Upper lobe of left lung (tissue), 6 donors: ENCODE results near the gene RAB11FIP3. TPM values are rescaled to one million over a fixed set of nuclear protein-coding genes. Genes with fewer than 3 reads are reported as not detected.

Experiments
- ATAC-seq, 2 donors: fragments of 200-7000 bp; cut with Tn5 transposase; one replicate each; pipeline ENCODE4 v1.9.1; 2022; ENCODE audit warnings: mild to moderate bottlenecking in 2 of 2, moderate library complexity in 2 of 2; ENCODE audit not compliant: low FRiP score in 2 of 2
- DNase-seq, 2 donors: peaks; one replicate each; pipeline ENCODE4 v3.0.0-alpha.2; 2019 to 2020
- H3K27ac ChIP-seq, 4 donors: fragments of 200-600 bp; sonication (generic); one replicate each; pipeline ENCODE4 v1.5.1; 2016 to 2019
- H3K27me3 ChIP-seq, 4 donors: fragments of 200-600 bp; sonication (generic); one replicate each; pipeline ENCODE4 v1.5.1; 2017 to 2019
- H3K36me3 ChIP-seq, 4 donors: fragments of 200-600 bp; sonication (generic); one replicate each; pipeline ENCODE4 v1.5.1; 2016 to 2019
- H3K4me1 ChIP-seq, 4 donors: fragments of 200-600 bp; sonication (generic); one replicate each; pipeline ENCODE4 v1.5.1; 2018 to 2019
- H3K4me3 ChIP-seq, 4 donors: fragments of 200-600 bp; sonication (generic); one replicate each; pipeline ENCODE4 v1.5.1; 2017 to 2019; ENCODE audit warnings: mild to moderate bottlenecking in 2 of 4, moderate library complexity in 1 of 4
- H3K9me3 ChIP-seq, 4 donors: fragments of 200-600 bp; sonication (generic); one replicate each; pipeline ENCODE4 v1.5.1; 2018 to 2019
- EP300 ChIP-seq, 4 donors: sonication (generic); formaldehyde crosslinking; IDR thresholded peaks; one replicate each; pipeline ENCODE4 v1.5.1; 2017; ENCODE audit warnings: antibody characterized with exemption in 4 of 4, control low read depth in 2 of 4
- POLR2A ChIP-seq, 4 donors: fragments of 450-650 bp; IDR thresholded peaks; one replicate each; pipeline ENCODE4 v1.5.1; 2016 to 2017; ENCODE audit warnings: antibody characterized with exemption in 4 of 4, mild to moderate bottlenecking in 2 of 4
- POLR2AphosphoS5 ChIP-seq, 2 donors: sonication (generic); formaldehyde crosslinking; IDR thresholded peaks; one replicate each; pipeline ENCODE4 v1.5.1; 2017; ENCODE audit warnings: antibody characterized with exemption in 2 of 2
- WGBS, 2 donors: methylation state at CpG; one replicate each; pipeline ENCODE4 v1.1.5; 2017 to 2018; 5-methylcytosine and 5-hydroxymethylcytosine counted together
- total RNA-seq, 6 donors: library from RNA; depleted of rRNA in 4 of 6; stranded (reverse); fragments of >200 nt in 4 of 6; gene quantifications; one replicate each; pipeline versions ENCODE4 v1.1.0 to v1.2.1, GENCODE V29; 2016 to 2021
- TF ChIP-seq, protein P1 (sequence below), 6 experiments: fragments of 450-650 bp in 4 of 6; fragments of 200-600 bp in 2 of 6; sonication (generic) in 2 of 6; IDR thresholded peaks; one replicate each; pipeline ENCODE4 v1.5.1; 2016 to 2019; ENCODE audit warnings: antibody characterized with exemption in 6 of 6
- donor health status: DM: no; HTN: no; CAD: no; lungs with moderate emphysema.
- donor health status: DM: no; HTN: yes; CAD: no; lungs with severe emphysema.

Gene RAB11FIP3
- total RNA-seq, 6 donors from 2014 or later = 38.9 to 95.3 (median 43.8) TPM

GRCh38 chr16:499924-500323 is 74.5 kb downstream of the RAB11FIP3 start:
- Histone ChIP-seq H3K27ac (no peak overlapping the region), H3K4me1 (no peaks in the 10 kb centered on the region), H3K36me3 (peaks cover 0 to 25% (median 10%) of the 10 kb centered on the region in 4 donors), H3K4me3 (no peak overlapping the region), H3K27me3 (no peaks in the 10 kb centered on the region), H3K9me3 (no peaks in the 10 kb centered on the region)
- no peak for TF ChIP-seq POLR2AphosphoS5 (IDR thresholded peaks at IDR 0.05)
- TF ChIP-seq POLR2A (IDR thresholded peaks at IDR 0.05) = no peak
- TF ChIP-seq, protein P1, sequence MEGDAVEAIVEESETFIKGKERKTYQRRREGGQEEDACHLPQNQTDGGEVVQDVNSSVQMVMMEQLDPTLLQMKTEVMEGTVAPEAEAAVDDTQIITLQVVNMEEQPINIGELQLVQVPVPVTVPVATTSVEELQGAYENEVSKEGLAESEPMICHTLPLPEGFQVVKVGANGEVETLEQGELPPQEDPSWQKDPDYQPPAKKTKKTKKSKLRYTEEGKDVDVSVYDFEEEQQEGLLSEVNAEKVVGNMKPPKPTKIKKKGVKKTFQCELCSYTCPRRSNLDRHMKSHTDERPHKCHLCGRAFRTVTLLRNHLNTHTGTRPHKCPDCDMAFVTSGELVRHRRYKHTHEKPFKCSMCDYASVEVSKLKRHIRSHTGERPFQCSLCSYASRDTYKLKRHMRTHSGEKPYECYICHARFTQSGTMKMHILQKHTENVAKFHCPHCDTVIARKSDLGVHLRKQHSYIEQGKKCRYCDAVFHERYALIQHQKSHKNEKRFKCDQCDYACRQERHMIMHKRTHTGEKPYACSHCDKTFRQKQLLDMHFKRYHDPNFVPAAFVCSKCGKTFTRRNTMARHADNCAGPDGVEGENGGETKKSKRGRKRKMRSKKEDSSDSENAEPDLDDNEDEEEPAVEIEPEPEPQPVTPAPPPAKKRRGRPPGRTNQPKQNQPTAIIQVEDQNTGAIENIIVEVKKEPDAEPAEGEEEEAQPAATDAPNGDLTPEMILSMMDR (IDR thresholded peaks at IDR 0.05) = no peak
- TF ChIP-seq EP300 (IDR thresholded peaks at IDR 0.05) = no peak
- DNase-seq (no peak), ATAC-seq (no peak)
- 89 to 90% methylated on average over 7 to 12 of the region's 12 CpGs for WGBS, 2 donors

GRCh38 chr16:500709-501108 is 75.3 kb downstream of the RAB11FIP3 start:
- peaks cover 0 to 27% (median 13%) of the 10 kb centered on the region in 4 donors for H3K36me3 ChIP-seq
- TF ChIP-seq, protein P1 (IDR thresholded peaks at IDR 0.05) = no peak
- TF ChIP-seq POLR2A (IDR thresholded peaks at IDR 0.05) (no peak), EP300 (IDR thresholded peaks at IDR 0.05) (no peak), POLR2AphosphoS5 (IDR thresholded peaks at IDR 0.05) (no peak)

DNA sequence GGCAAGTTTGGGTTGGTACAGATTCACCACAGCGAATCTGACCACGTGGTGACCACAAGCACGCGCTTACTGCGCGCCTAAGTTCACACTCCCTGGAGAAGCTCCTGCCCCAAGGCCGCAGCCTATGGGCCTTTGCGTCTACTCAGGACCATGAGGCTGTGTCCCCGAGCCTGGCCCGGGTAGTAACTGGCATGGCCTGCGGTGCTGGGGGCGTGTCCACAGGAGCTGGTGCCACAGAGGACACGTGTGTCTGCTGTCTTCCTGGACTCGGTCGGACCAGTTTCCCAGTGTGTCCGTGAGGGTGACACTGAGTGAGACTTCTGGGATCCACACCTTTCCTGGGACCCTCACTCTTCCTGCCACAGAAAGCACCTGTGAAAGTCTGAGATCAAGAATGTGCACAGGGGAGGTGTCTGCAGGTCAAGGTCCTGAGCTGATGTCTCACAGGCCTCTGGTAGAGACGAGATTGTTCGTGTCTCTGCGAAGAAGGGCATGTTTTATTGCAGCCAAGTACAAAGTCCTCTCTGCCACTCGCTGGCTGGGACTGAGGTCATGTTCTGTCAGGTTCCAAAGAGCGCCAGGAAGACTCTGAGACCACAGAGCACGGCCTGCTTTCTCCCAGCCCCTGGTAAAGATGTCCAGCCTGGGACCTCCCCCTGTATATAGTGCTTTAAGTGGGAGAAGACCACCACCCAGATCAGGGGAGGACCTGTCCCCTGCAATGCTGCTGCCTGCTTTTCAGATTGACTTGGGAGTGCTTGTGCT is 76.9 kb downstream of the RAB11FIP3 start:
- no peak overlapping the region for H3K4me3 ChIP-seq
- H3K27me3 ChIP-seq = no peaks in the 10 kb centered on the region
- peak in 1 of 2 donors; percentile 30 for ATAC-seq
- DNase-seq = no peak
- H3K4me1 ChIP-seq = no peaks in the 10 kb centered on the region
- WGBS, 2 donors = 83 to 90% methylated on average over 13 to 22 of the region's 22 CpGs
- H3K36me3 ChIP-seq = peaks cover 0 to 28% (median 15%) of the 10 kb centered on the region in 4 donors
- H3K27ac ChIP-seq = no peak overlapping the region
- TF ChIP-seq, protein P1 (IDR thresholded peaks at IDR 0.05) = no peak
- TF ChIP-seq POLR2AphosphoS5 (IDR thresholded peaks at IDR 0.05) = no peak
- no peak for TF ChIP-seq POLR2A (IDR thresholded peaks at IDR 0.05)
- TF ChIP-seq EP300 (IDR thresholded peaks at IDR 0.05) = no peak
- no peaks in the 10 kb centered on the region for H3K9me3 ChIP-seq

More at GRCh38 chr16:500709-501108, 75.3 kb downstream of the RAB11FIP3 start:
- Histone ChIP-seq H3K4me3 (no peak overlapping the region), H3K27ac (no peak overlapping the region), H3K4me1 (no peaks in the 10 kb centered on the region), H3K9me3 (no peaks in the 10 kb centered on the region), H3K27me3 (no peaks in the 10 kb centered on the region)
- no peak for ATAC-seq
- WGBS, 2 donors = 84 to 85% methylated on average over 12 of the region's 12 CpGs
- DNase-seq = no peak

GRCh38 chr16:503150-504071 is 78.0 kb downstream of the RAB11FIP3 start:
- Histone ChIP-seq H3K9me3 (no peaks in the 10 kb centered on the region), H3K27me3 (no peaks in the 10 kb centered on the region), H3K4me3 (no peak overlapping the region), H3K4me1 (no peaks in the 10 kb centered on the region), H3K36me3 (peaks cover 0 to 27% (median 14%) of the 10 kb centered on the region in 4 donors), H3K27ac (no peak overlapping the region)
- ATAC-seq (no peak), DNase-seq (no peak)
- no peak for TF ChIP-seq POLR2A (IDR thresholded peaks at IDR 0.05)
- TF ChIP-seq POLR2AphosphoS5 (IDR thresholded peaks at IDR 0.05) = no peak
- no peak for TF ChIP-seq EP300 (IDR thresholded peaks at IDR 0.05)
- TF ChIP-seq, protein P1 (IDR thresholded peaks at IDR 0.05) = no peak
- 91 to 94% methylated on average over 15 to 23 of the region's 23 CpGs for WGBS, 2 donors
